Activated T-helper 9 cell treated with anti-CD3 and anti-CD28 coated beads, Interleukin-2, amount 50 U/mL, for 16 hours (primary cell): ENCODE measurements around the gene CENPN.

Experiments used
- DNase-seq: peaks from one replicate; pipeline ENCODE4 v3.0.0-alpha.2; 2020; ENCODE audit warnings: low read depth

The CENPN gene

GRCh38 chr16:80991792-80992430, 15.1 kb upstream of the CENPN start:
- DNase-seq = no peak

- DNase-seq = no peak
Measured at GRCh38 chr16:80992676-80993293, 14.2 kb upstream of the CENPN start.

DNA sequence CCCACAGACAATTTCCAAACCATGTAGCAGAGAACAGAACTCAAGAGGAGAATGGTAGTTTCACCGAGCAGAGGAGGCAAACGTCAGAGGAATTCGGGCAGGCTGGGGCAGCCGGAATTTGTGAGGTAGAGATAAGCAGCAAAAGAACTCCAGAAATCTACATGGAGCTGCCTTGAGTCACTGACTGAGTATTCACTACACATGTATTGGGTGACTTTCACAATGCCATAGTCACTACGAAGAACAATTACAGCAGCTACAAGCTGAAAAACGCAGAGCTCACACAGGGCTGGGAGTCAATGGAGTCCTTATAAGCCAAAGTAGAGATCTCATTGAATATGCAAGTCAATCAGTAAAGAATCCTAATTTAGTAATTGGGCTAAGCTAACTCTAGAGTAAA, 13.7 kb upstream of the CENPN start:
- DNase-seq = no peak

GRCh38 chr16:80993834-80994233, 13.2 kb upstream of the CENPN start:
- no peak for DNase-seq

DNA sequence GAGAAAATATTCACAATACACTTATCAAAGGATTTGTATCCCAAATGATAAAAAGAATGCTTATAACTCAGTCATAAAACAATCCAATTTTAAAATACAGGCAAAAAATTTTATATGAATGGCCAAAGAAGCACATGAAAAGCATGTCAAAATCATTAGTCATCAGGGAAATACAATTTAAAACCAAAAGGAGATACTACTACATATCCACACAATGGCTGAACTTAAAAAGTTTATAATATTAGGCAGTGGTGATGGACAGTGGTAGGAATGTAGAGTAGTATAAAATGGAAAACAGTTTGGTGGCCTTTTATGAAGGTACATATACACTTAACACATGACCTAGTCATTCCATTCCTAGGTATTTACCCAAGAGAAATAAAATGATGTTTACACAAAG, 12.6 kb upstream of the CENPN start:
- no peak for DNase-seq

- no peak for DNase-seq
Measured at GRCh38 chr16:80996688-80997138, 10.3 kb upstream of the CENPN start.

GRCh38 chr16:80997139-80997798, 9.7 kb upstream of the CENPN start:
- no peak for DNase-seq

DNA sequence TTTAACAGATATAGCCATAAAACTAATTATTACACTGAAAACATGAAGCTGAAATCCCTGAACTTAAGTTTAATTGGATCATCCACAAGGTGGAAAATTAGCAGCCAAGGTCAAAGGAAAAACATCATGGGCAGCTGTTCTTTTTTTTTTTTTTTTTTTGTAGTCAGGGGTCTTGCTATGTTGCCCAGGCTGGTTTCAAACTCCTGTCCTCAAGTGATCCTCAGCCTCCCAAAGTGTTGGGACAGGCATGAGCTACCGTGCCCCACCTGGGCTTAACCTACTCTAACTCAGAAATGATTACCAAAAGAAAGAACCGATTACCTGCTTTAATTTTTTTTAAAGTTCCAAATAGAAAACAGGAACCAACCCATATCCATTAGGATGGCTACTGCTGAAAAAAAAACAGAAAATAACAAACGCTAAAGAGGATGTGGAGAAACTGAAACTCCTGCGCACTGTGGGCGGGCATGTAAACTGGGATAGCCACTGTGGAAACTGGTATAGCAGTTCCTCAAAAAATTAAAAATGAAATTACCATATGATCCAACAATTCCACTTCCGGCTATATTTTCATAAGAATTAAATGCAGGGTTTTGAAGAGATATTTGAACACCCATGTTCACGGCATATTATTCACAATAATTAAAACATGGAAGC, 8.9 kb upstream of the CENPN start:
- DNase-seq = no peak

DNA sequence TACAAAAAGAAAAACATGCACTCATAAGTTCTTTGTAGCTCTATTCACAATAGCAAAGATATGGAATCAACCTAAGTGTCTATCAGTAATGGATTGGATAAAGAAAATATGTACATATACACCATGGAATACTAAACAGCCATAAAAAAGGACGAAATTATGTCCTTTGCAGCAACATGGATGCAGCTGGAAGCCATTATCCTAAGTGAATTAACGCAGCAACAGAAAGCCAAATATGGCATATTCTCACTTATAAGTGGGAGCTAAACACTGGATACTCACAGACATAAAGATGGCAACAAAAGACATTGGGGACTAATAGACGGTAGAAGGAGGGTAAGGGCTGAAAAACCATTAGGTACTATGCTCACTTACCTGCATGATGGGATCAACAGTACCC, 6.1 kb upstream of the CENPN start:
- DNase-seq = no peak

- DNase-seq = no peak
Measured at GRCh38 chr16:81001330-81001729, 5.7 kb upstream of the CENPN start.

DNA sequence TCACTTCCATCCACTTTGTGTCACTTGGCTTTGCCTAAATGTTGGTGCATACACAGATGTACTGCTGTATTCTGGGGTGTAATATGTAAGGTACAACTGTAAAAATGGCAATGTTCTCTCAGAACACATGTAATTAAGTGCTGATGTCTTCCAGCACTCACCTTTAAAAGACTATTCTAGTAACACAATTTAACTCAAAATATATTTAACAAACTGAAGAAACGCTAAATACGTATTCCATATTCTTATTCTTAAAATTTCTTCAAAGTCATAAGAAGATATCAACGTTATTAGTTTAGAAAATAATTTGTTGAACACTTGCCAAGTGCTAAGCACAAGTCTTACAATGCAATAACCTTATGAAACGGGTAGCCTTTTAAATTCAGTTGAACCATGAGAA, 4.0 kb upstream of the CENPN start:
- no peak for DNase-seq

GRCh38 chr16:81003610-81004460, 3.2 kb upstream of the CENPN start:
- DNase-seq = no peak

DNA sequence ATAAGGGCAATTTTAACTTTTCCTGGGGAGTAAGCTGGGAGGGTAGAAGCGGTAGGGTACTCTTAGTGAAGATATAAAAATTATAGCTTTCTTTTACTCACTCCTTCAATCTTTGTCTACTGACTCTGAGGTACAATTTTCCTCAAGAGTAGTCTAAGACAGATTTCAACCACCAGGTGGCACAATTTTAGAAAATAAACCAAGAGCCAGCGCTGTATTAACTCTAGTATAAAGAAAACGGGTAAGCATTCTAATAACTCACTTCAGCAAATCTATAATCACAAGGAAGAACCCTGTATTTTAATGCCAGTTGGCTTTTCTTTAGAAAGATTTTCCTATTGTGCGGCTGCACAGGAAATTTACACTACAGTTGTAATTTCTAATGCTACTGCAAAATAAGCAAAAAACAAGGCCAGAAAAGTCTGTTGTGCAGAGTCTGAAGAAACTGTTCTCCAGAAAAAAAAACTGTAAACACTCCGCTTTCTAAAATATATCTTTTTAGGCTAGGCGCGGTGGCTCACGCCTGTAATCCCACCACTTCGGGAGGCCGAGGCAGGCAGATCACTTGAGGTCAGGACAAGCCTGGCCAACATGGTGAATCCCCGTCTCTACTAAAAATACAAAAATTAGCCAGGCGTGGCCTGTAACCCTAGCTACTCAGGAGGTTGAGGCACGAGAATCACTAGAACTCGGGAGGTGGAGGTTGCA, 2.2 kb upstream of the CENPN start:
- DNase-seq = no peak

DNA sequence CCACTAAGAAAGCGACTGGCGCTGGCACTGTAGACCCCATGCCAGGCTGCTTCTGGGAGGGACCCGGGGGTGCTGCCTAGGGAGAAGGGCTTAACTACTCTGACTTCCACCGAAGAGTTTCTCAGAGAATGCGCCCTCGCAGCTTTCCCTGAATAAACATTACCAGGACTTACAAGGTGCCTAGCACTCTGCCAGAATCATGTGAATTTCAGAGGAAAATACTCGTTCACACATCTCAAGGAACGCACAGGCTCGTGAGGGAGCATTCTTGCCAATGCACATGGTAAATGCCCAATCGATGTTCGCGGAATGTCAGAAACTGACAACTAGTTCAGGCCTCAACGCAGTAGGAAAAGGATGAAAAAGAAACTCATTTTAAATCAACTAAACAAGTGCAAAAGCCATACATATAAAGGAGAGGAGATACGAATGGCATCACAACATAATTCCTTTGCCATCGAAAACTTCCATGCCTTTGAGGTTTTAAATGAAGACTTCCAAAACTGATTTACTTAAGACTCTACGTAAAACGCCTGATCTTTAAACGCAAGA, 1.3 kb upstream of the CENPN start:
- no peak for DNase-seq

- peak; percentile 67 for DNase-seq
Measured at GRCh38 chr16:81006211-81006812, 702 bp upstream of the CENPN start.

- no peak for DNase-seq
Measured at GRCh38 chr16:81008505-81008789, 1.4 kb downstream of the CENPN start.

- DNase-seq = no peak
Measured at GRCh38 chr16:81012974-81013373, 6.0 kb downstream of the CENPN start.

GRCh38 chr16:81014672-81015071, 7.7 kb downstream of the CENPN start:
- no peak for DNase-seq

DNA sequence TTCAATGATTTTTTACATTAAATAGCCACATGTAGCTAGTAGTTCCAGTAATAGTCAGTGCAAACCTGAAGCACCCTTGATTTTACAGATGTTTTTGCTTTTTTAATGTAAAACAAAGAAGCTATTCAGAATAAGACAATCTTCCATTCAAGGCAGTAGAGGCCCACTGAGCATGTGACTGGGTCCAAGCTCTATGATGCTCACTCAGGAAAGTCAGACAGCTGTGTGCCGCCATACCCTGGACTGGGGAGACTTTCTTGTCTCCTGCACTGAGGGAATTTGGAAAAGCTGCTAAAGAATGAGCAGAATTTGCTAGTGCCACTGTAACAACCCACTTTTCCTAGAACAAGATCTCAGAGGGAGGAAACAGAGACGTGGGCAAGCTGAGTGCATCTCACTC, 11.5 kb downstream of the CENPN start:
- DNase-seq = no peak

- no peak for DNase-seq
Measured at GRCh38 chr16:81026429-81026828, 19.4 kb downstream of the CENPN start.
